ENCODE measurements around the gene AHCYL2. TPM values are rescaled to one million over a fixed set of nuclear protein-coding genes. Genes with fewer than 3 reads are reported as not detected.

AHCYL2 gene
- polyA plus RNA-seq, 1 donor from 2014 or later: 39.9 TPM

DNA sequence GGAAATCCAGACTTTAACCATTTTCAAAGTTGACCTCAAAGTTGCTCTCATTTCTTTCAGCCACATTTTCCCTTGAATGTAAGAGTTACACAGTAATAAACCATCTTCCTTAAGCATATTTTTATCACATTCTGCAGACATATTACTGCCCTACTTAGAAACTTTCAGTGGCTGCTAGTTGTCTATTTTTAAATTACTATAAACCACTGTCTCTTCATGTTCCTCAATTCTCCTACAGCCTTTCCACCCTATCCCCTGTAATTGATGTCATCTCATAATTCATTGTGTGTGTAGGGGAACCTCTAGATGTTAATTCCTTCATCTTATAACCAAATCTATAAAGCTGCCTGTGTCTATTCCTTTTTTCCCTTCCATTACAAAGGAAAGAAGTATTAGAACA lies 131.3 kb downstream of the AHCYL2 start:
- no peak for TF ChIP-seq SMC3 (conservative IDR thresholded peaks at IDR 0.05; ENCODE audit: poor library complexity)
- TF ChIP-seq TAF1 (IDR thresholded peaks at IDR 0.05; ENCODE audit: low read depth): no peak
- TF ChIP-seq, protein P1, sequence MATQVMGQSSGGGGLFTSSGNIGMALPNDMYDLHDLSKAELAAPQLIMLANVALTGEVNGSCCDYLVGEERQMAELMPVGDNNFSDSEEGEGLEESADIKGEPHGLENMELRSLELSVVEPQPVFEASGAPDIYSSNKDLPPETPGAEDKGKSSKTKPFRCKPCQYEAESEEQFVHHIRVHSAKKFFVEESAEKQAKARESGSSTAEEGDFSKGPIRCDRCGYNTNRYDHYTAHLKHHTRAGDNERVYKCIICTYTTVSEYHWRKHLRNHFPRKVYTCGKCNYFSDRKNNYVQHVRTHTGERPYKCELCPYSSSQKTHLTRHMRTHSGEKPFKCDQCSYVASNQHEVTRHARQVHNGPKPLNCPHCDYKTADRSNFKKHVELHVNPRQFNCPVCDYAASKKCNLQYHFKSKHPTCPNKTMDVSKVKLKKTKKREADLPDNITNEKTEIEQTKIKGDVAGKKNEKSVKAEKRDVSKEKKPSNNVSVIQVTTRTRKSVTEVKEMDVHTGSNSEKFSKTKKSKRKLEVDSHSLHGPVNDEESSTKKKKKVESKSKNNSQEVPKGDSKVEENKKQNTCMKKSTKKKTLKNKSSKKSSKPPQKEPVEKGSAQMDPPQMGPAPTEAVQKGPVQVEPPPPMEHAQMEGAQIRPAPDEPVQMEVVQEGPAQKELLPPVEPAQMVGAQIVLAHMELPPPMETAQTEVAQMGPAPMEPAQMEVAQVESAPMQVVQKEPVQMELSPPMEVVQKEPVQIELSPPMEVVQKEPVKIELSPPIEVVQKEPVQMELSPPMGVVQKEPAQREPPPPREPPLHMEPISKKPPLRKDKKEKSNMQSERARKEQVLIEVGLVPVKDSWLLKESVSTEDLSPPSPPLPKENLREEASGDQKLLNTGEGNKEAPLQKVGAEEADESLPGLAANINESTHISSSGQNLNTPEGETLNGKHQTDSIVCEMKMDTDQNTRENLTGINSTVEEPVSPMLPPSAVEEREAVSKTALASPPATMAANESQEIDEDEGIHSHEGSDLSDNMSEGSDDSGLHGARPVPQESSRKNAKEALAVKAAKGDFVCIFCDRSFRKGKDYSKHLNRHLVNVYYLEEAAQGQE (IDR thresholded peaks at IDR 0.05; ENCODE audit: borderline replicate concordance): no peak
- TF ChIP-seq, protein P2, sequence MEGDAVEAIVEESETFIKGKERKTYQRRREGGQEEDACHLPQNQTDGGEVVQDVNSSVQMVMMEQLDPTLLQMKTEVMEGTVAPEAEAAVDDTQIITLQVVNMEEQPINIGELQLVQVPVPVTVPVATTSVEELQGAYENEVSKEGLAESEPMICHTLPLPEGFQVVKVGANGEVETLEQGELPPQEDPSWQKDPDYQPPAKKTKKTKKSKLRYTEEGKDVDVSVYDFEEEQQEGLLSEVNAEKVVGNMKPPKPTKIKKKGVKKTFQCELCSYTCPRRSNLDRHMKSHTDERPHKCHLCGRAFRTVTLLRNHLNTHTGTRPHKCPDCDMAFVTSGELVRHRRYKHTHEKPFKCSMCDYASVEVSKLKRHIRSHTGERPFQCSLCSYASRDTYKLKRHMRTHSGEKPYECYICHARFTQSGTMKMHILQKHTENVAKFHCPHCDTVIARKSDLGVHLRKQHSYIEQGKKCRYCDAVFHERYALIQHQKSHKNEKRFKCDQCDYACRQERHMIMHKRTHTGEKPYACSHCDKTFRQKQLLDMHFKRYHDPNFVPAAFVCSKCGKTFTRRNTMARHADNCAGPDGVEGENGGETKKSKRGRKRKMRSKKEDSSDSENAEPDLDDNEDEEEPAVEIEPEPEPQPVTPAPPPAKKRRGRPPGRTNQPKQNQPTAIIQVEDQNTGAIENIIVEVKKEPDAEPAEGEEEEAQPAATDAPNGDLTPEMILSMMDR (IDR thresholded peaks at IDR 0.05; ENCODE audit: poor library complexity, severe bottlenecking): no peak
- no peak for TF ChIP-seq EZH2 (IDR thresholded peaks at IDR 0.05; ENCODE audit: borderline replicate concordance, insufficient read depth, low read length, poor library complexity, severe bottlenecking)
- TF ChIP-seq POLR2AphosphoS5 (IDR thresholded peaks at IDR 0.05): no peak
- TF ChIP-seq MXI1 (conservative IDR thresholded peaks at IDR 0.05; ENCODE audit: poor library complexity, severe bottlenecking): no peak
- no peak for TF ChIP-seq EP300 (conservative IDR thresholded peaks at IDR 0.05; ENCODE audit: poor library complexity, severe bottlenecking)
- TF ChIP-seq RAD21 (conservative IDR thresholded peaks at IDR 0.05): no peak

DNA sequence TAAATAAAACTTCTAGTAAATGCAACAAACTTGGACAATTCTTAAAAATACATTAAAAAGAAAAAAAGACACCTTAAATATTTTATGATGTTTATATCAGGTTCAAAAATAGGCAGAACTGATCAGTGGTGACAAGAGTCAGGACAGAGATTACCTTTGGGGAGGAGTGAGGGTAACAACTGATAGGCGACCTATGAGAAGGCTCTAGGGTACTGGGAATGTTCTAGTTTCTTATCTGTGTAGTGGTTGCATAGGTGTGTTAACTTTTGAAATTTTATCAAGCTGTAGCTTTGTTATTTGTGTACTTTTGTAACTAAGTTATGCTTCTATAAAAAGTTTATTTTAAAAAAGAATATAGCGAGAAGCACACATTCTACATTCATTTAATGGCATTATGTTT lies 134.3 kb downstream of the AHCYL2 start:
- no peak overlapping the region for H3K27ac ChIP-seq (ENCODE audit: low read length)
- no peak overlapping the region for H3K4me3 ChIP-seq (ENCODE audit: low read length)
- no peak overlapping the region for H2AFZ ChIP-seq (ENCODE audit: low read depth, low read length)
- TF ChIP-seq, protein P1 (IDR thresholded peaks at IDR 0.05; ENCODE audit: borderline replicate concordance): no peak
- no peak for TF ChIP-seq EP300 (conservative IDR thresholded peaks at IDR 0.05; ENCODE audit: poor library complexity, severe bottlenecking)
- no peak for TF ChIP-seq TAF1 (IDR thresholded peaks at IDR 0.05; ENCODE audit: low read depth)
- no peak for TF ChIP-seq EZH2 (IDR thresholded peaks at IDR 0.05; ENCODE audit: borderline replicate concordance, insufficient read depth, low read length, poor library complexity, severe bottlenecking)
- TF ChIP-seq POLR2AphosphoS5 (IDR thresholded peaks at IDR 0.05): no peak
- no peak for TF ChIP-seq RAD21 (conservative IDR thresholded peaks at IDR 0.05)
- TF ChIP-seq MXI1 (conservative IDR thresholded peaks at IDR 0.05; ENCODE audit: poor library complexity, severe bottlenecking): no peak
- no peak for TF ChIP-seq SMC3 (conservative IDR thresholded peaks at IDR 0.05; ENCODE audit: poor library complexity)
- TF ChIP-seq, protein P2 (IDR thresholded peaks at IDR 0.05; ENCODE audit: poor library complexity, severe bottlenecking): no peak
- H3K9me2 ChIP-seq (ENCODE audit: insufficient read depth, low read length): no peaks in the 10 kb centered on the region
- H3K4me2 ChIP-seq (ENCODE audit: low read length): no peak overlapping the region
- H3K79me2 ChIP-seq (replicated peaks; ENCODE audit: insufficient read depth, low read length): no peaks in the 10 kb centered on the region
- H3F3A ChIP-seq (ENCODE audit: insufficient read depth, low read length, poor library complexity, severe bottlenecking): no peaks in the 10 kb centered on the region
- H3K36me3 ChIP-seq (ENCODE audit: insufficient read depth, low read length): no peaks in the 10 kb centered on the region
- H3K9me3 ChIP-seq (ENCODE audit: low read length): no peaks in the 10 kb centered on the region
- H3K9ac ChIP-seq (ENCODE audit: low read length): no peak overlapping the region
- H3K27me3 ChIP-seq (ENCODE audit: insufficient read depth, low read depth, low read length): no peaks in the 10 kb centered on the region
- H4K20me1 ChIP-seq (ENCODE audit: insufficient read depth): no peaks in the 10 kb centered on the region

More for the DNA sequence above, 131.3 kb downstream of the AHCYL2 start:
- no peaks in the 10 kb centered on the region for H3K27me3 ChIP-seq (ENCODE audit: insufficient read depth, low read depth, low read length)
- no peak overlapping the region for H2AFZ ChIP-seq (ENCODE audit: low read depth, low read length)
- H3K4me3 ChIP-seq (ENCODE audit: low read length): no peak overlapping the region
- H4K20me1 ChIP-seq (ENCODE audit: insufficient read depth): no peaks in the 10 kb centered on the region
- H3K27ac ChIP-seq (ENCODE audit: low read length): no peak overlapping the region
- H3K9me2 ChIP-seq (ENCODE audit: insufficient read depth, low read length): no peaks in the 10 kb centered on the region
- no peaks in the 10 kb centered on the region for H3K79me2 ChIP-seq (replicated peaks; ENCODE audit: insufficient read depth, low read length)
- no peaks in the 10 kb centered on the region for H3K36me3 ChIP-seq (ENCODE audit: insufficient read depth, low read length)
- H3K9ac ChIP-seq (ENCODE audit: low read length): no peak overlapping the region
- no peaks in the 10 kb centered on the region for H3K9me3 ChIP-seq (ENCODE audit: low read length)
- no peaks in the 10 kb centered on the region for H3F3A ChIP-seq (ENCODE audit: insufficient read depth, low read length, poor library complexity, severe bottlenecking)
- no peak overlapping the region for H3K4me2 ChIP-seq (ENCODE audit: low read length)

Measured in neural cell (in vitro differentiated cells).